Suprapubic skin (tissue), 4 donors: ENCODE data around the gene SLC25A11.

Experiments used
- EP300 ChIP-seq: sonication (generic); formaldehyde crosslinking; IDR thresholded peaks from one replicate; pipeline ENCODE4 v1.6.1; 2017; ENCODE audit warnings: antibody characterized with exemption
- POLR2A ChIP-seq, 2 donors: fragments of 450-650 bp; IDR thresholded peaks; one replicate each; pipeline ENCODE4 v1.6.1; 2017; ENCODE audit warnings: antibody characterized with exemption in 2 of 2, mild to moderate bottlenecking in 2 of 2, moderate library complexity in 2 of 2
- POLR2AphosphoS5 ChIP-seq, 3 donors: sonication (generic); formaldehyde crosslinking; IDR thresholded peaks; one replicate each; pipeline ENCODE4 v1.6.1; 2017; ENCODE audit warnings: antibody characterized with exemption in 3 of 3
- TF ChIP-seq, protein P1 (sequence below), 2 donors: fragments of 200-600 bp in 1 of 2; fragments of 450-650 bp in 1 of 2; sonication (generic) in 1 of 2; IDR thresholded peaks; one replicate each; pipeline ENCODE4 v1.5.1; 2016 to 2019; ENCODE audit warnings: antibody characterized with exemption in 2 of 2, mild to moderate bottlenecking in 1 of 2, moderate library complexity in 1 of 2

DNA sequence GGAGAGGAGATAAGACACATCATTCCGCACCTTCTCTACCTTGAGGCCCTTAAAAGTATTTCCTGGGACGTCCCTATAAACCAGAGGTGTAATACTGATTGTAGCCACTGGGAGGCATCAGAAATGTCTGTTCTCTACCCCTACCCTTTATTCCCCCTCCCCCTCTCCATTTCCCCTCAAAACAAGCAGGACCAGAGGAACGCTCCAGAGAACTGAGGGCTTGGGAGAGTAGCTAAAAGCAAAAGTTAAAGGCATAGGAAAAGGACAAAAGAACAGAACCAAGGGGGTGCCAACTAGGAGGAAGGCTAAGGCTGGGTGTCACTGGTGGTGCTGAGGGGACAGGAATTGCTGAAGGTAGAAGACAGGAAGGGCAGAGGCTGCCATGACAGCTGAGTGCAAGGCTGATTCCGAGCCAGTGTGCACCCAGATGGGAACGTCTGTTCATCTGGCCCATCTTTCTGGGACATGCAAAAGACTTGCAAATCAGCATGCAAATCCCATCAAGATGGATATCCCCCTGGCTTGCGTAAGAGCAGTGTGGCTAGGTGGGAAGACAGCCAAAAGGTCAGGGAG is 40.9 kb upstream of the SLC25A11 start:
- TF ChIP-seq, protein P1, sequence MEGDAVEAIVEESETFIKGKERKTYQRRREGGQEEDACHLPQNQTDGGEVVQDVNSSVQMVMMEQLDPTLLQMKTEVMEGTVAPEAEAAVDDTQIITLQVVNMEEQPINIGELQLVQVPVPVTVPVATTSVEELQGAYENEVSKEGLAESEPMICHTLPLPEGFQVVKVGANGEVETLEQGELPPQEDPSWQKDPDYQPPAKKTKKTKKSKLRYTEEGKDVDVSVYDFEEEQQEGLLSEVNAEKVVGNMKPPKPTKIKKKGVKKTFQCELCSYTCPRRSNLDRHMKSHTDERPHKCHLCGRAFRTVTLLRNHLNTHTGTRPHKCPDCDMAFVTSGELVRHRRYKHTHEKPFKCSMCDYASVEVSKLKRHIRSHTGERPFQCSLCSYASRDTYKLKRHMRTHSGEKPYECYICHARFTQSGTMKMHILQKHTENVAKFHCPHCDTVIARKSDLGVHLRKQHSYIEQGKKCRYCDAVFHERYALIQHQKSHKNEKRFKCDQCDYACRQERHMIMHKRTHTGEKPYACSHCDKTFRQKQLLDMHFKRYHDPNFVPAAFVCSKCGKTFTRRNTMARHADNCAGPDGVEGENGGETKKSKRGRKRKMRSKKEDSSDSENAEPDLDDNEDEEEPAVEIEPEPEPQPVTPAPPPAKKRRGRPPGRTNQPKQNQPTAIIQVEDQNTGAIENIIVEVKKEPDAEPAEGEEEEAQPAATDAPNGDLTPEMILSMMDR (IDR thresholded peaks at IDR 0.05): peak; percentile 57 to 67
- TF ChIP-seq POLR2A (IDR thresholded peaks at IDR 0.05): no peak
- no peak for TF ChIP-seq EP300
- no peak for TF ChIP-seq POLR2AphosphoS5 (IDR thresholded peaks at IDR 0.05)
